ENCODE measurements around the gene SLC5A10. TPM values are rescaled to one million over a fixed set of nuclear protein-coding genes. Genes with fewer than 3 reads are reported as not detected.

Gene SLC5A10
- total and polyA plus RNA-seq, 2 donors, result 0.05 TPM; not detected in 1

- DNase-seq (ENCODE audit: extremely low spot score), result no peak
- Histone ChIP-seq H3K36me3 (ENCODE audit: insufficient read depth) (peaks cover 2% of the 10 kb centered on the region), H3K27ac (ENCODE audit: low read depth) (no peak overlapping the region), H3K4me3 (ENCODE audit: low read depth, low read length) (no peak overlapping the region), H3K4me1 (ENCODE audit: insufficient read depth) (no peaks in the 10 kb centered on the region)
- 92% methylated on average over 9 of the region's 9 CpGs for WGBS
These were observed 23.3 kb upstream of the SLC5A10 start for GRCh38 chr17:18928628-18929125.

- H3K4me1 ChIP-seq (ENCODE audit: insufficient read depth), result no peaks in the 10 kb centered on the region
- no peak overlapping the region for H3K4me3 ChIP-seq (ENCODE audit: low read depth, low read length)
- H3K36me3 ChIP-seq (ENCODE audit: insufficient read depth), result peaks cover 2% of the 10 kb centered on the region
- WGBS, result 80% methylated on average over 5 of the region's 5 CpGs
- H3K27ac ChIP-seq (ENCODE audit: low read depth), result no peak overlapping the region
- DNase-seq (ENCODE audit: extremely low spot score), result no peak
These were observed 19.5 kb upstream of the SLC5A10 start for GRCh38 chr17:18932360-18933055.

GRCh38 chr17:18933102-18934058, 18.6 kb upstream of the SLC5A10 start:
- no peak for DNase-seq (ENCODE audit: extremely low spot score)
- Histone ChIP-seq H3K4me3 (ENCODE audit: low read depth, low read length) (no peak overlapping the region), H3K27ac (ENCODE audit: low read depth) (no peak overlapping the region), H3K36me3 (ENCODE audit: insufficient read depth) (peaks cover 2% of the 10 kb centered on the region), H3K4me1 (ENCODE audit: insufficient read depth) (no peaks in the 10 kb centered on the region)
- 80% methylated on average over 14 of the region's 14 CpGs for WGBS

- DNase-seq (ENCODE audit: extremely low spot score), result no peak
- WGBS, result 78% methylated on average over 8 of the region's 8 CpGs
- Histone ChIP-seq H3K36me3 (ENCODE audit: insufficient read depth) (no peaks in the 10 kb centered on the region), H3K4me3 (ENCODE audit: low read depth, low read length) (no peak overlapping the region), H3K27ac (ENCODE audit: low read depth) (no peak overlapping the region), H3K4me1 (ENCODE audit: insufficient read depth) (no peaks in the 10 kb centered on the region)
These were observed 13.8 kb upstream of the SLC5A10 start for GRCh38 chr17:18937981-18938691.

- no peak for DNase-seq (ENCODE audit: extremely low spot score)
- H3K4me1 ChIP-seq (ENCODE audit: insufficient read depth), result no peaks in the 10 kb centered on the region
- no peaks in the 10 kb centered on the region for H3K36me3 ChIP-seq (ENCODE audit: insufficient read depth)
- WGBS, result 68% methylated on average over 2 of the region's 2 CpGs
- no peak overlapping the region for H3K27ac ChIP-seq (ENCODE audit: low read depth)
- no peak overlapping the region for H3K4me3 ChIP-seq (ENCODE audit: low read depth, low read length)
These were observed 13.3 kb upstream of the SLC5A10 start for GRCh38 chr17:18938692-18939023.

GRCh38 chr17:18944646-18945045, 7.3 kb upstream of the SLC5A10 start:
- H3K27ac ChIP-seq (ENCODE audit: low read depth), result no peak overlapping the region
- H3K4me1 ChIP-seq (ENCODE audit: insufficient read depth), result no peaks in the 10 kb centered on the region
- WGBS, result 79% methylated on average over 5 of the region's 5 CpGs
- DNase-seq (ENCODE audit: extremely low spot score), result no peak
- H3K4me3 ChIP-seq (ENCODE audit: low read depth, low read length), result no peak overlapping the region
- H3K36me3 ChIP-seq (ENCODE audit: insufficient read depth), result no peaks in the 10 kb centered on the region

- DNase-seq (ENCODE audit: extremely low spot score), result no peak
- no peaks in the 10 kb centered on the region for H3K4me1 ChIP-seq (ENCODE audit: insufficient read depth)
- no peaks in the 10 kb centered on the region for H3K36me3 ChIP-seq (ENCODE audit: insufficient read depth)
- no peak overlapping the region for H3K4me3 ChIP-seq (ENCODE audit: low read depth, low read length)
- no peak overlapping the region for H3K27ac ChIP-seq (ENCODE audit: low read depth)
- WGBS, result 57% methylated on average over 2 of the region's 2 CpGs
These were observed 5.4 kb upstream of the SLC5A10 start for GRCh38 chr17:18946536-18946935.

- WGBS, result 76% methylated on average over 6 of the region's 6 CpGs
- no peak overlapping the region for H3K27ac ChIP-seq (ENCODE audit: low read depth)
- no peaks in the 10 kb centered on the region for H3K36me3 ChIP-seq (ENCODE audit: insufficient read depth)
- no peak for DNase-seq (ENCODE audit: extremely low spot score)
- H3K4me3 ChIP-seq (ENCODE audit: low read depth, low read length), result no peak overlapping the region
- H3K4me1 ChIP-seq (ENCODE audit: insufficient read depth), result no peaks in the 10 kb centered on the region
These were observed 4.1 kb upstream of the SLC5A10 start for GRCh38 chr17:18947866-18948265.

GRCh38 chr17:18948476-18949006, 3.4 kb upstream of the SLC5A10 start:
- whole genome bisulfite sequencing, result 86% methylated on average over 8 of the region's 8 CpGs
- H3K27ac ChIP-seq (ENCODE audit: low read depth), result no peak overlapping the region
- DNase-seq (ENCODE audit: extremely low spot score), result no peak
- H3K4me1 ChIP-seq (ENCODE audit: insufficient read depth), result no peaks in the 10 kb centered on the region
- H3K4me3 ChIP-seq (ENCODE audit: low read depth, low read length), result no peak overlapping the region
- no peaks in the 10 kb centered on the region for H3K36me3 ChIP-seq (ENCODE audit: insufficient read depth)

- H3K4me1 ChIP-seq (ENCODE audit: insufficient read depth), result no peaks in the 10 kb centered on the region
- no peaks in the 10 kb centered on the region for H3K36me3 ChIP-seq (ENCODE audit: insufficient read depth)
- no peak for DNase-seq (ENCODE audit: extremely low spot score)
- no peak overlapping the region for H3K4me3 ChIP-seq (ENCODE audit: low read depth, low read length)
- WGBS, result 55% methylated on average over 6 of the region's 6 CpGs
- H3K27ac ChIP-seq (ENCODE audit: low read depth), result no peak overlapping the region
These were observed 2.4 kb upstream of the SLC5A10 start for GRCh38 chr17:18949566-18949965.

- 70% methylated on average over 4 of the region's 4 CpGs for WGBS
- Histone ChIP-seq H3K4me3 (ENCODE audit: low read depth, low read length) (no peak overlapping the region), H3K36me3 (ENCODE audit: insufficient read depth) (no peaks in the 10 kb centered on the region), H3K4me1 (ENCODE audit: insufficient read depth) (no peaks in the 10 kb centered on the region), H3K27ac (ENCODE audit: low read depth) (no peak overlapping the region)
- DNase-seq (ENCODE audit: extremely low spot score), result no peak
These were observed 1.6 kb upstream of the SLC5A10 start for GRCh38 chr17:18950346-18950745.

- no peak for DNase-seq (ENCODE audit: extremely low spot score)
- no peak overlapping the region for H3K27ac ChIP-seq (ENCODE audit: low read depth)
- H3K4me3 ChIP-seq (ENCODE audit: low read depth, low read length), result no peak overlapping the region
- no peaks in the 10 kb centered on the region for H3K4me1 ChIP-seq (ENCODE audit: insufficient read depth)
- WGBS, result 77% methylated on average over 34 of the region's 34 CpGs
- H3K36me3 ChIP-seq (ENCODE audit: insufficient read depth), result no peaks in the 10 kb centered on the region
These were observed 740 bp upstream of the SLC5A10 start for GRCh38 chr17:18950944-18951905.

All from urinary bladder (tissue), 4 donors.